ENCODE data around the gene CARD11. TPM values are rescaled to one million over a fixed set of nuclear protein-coding genes. Genes with fewer than 3 reads are reported as not detected.

Gene CARD11
- total and polyA plus RNA-seq, 2 of the 13 experiments (the other 11 are each of a cell fraction or from before 2014, with no cell fraction given): 0.04 TPM; not detected in 1

DNA sequence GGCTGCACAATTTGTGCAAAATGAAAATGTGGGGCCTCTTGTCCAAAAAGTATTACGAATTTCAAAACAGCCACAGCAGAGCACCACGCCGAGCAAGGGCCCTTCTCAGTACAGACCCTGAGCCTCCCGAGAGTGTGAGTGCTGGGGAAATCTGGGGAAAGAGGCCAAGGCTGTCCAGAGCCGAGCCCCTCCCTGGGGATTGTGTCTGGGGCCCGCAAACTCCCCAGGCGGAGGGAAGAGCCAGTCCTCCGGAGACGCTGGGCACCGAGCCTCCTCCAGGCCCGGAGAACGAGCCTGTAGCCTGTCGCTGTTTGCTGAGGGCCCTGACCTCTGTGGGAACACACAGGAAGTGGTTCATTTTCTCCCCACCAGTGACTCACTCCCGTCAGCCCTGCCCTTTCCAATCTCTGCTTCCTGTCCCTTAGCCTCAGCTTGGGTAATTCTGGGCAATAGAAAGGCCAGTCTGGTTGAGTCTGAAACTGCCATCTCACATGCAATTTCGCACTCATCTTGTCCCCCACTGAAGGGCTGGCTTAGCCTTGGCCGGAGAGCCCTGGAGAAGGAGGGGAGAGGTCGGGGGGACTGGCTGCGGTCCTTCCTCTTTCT, 180.1 kb downstream of the CARD11 start (continued):
- no peak for TF ChIP-seq ZNF660 (CRISPR knock-in tag; IDR thresholded peaks at IDR 0.05; ENCODE audit: borderline replicate concordance, low read depth)
- peak; percentile 39; the same call in 1 of the 2 replicates for TF ChIP-seq SMAD3 (CRISPR knock-in tag; IDR thresholded peaks at IDR 0.05)
- no peak for TF ChIP-seq BORCS8-MEF2B (CRISPR knock-in tag; IDR thresholded peaks at IDR 0.05)
- no peak for TF ChIP-seq SRSF4 (IDR thresholded peaks at IDR 0.05; ENCODE audit: low read depth, low read length, poor library complexity, severe bottlenecking)
- peak; percentile 25; the same call in 1 of the 2 replicates for TF ChIP-seq ZNF816 (CRISPR knock-in tag; IDR thresholded peaks at IDR 0.05; ENCODE audit: borderline replicate concordance)
- peak; percentile 88; the same call in 1 of the 2 replicates for TF ChIP-seq ELF4 (CRISPR knock-in tag; IDR thresholded peaks at IDR 0.05; ENCODE audit: borderline replicate concordance)
- TF ChIP-seq PATZ1 (CRISPR knock-in tag; IDR thresholded peaks at IDR 0.05): peak; percentile 78
- peak; percentile 49; the same call in 1 of the 2 replicates for TF ChIP-seq RERE (CRISPR knock-in tag; IDR thresholded peaks at IDR 0.05; ENCODE audit: low read depth)
- TF ChIP-seq GABPB1 (CRISPR knock-in tag; IDR thresholded peaks at IDR 0.05): peak; percentile 95
- TF ChIP-seq, protein P1, sequence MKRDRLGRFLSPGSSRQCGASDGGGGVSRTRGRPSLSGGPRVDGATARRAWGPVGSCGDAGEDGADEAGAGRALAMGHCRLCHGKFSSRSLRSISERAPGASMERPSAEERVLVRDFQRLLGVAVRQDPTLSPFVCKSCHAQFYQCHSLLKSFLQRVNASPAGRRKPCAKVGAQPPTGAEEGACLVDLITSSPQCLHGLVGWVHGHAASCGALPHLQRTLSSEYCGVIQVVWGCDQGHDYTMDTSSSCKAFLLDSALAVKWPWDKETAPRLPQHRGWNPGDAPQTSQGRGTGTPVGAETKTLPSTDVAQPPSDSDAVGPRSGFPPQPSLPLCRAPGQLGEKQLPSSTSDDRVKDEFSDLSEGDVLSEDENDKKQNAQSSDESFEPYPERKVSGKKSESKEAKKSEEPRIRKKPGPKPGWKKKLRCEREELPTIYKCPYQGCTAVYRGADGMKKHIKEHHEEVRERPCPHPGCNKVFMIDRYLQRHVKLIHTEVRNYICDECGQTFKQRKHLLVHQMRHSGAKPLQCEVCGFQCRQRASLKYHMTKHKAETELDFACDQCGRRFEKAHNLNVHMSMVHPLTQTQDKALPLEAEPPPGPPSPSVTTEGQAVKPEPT (CRISPR knock-in tag; IDR thresholded peaks at IDR 0.05; ENCODE audit: low read depth): no peak
- no peak for TF ChIP-seq ZBTB1 (CRISPR knock-in tag; IDR thresholded peaks at IDR 0.05; ENCODE audit: borderline replicate concordance)
- no peak for TF ChIP-seq THYN1 (CRISPR knock-in tag; IDR thresholded peaks at IDR 0.05; ENCODE audit: borderline replicate concordance, low read depth)
- TF ChIP-seq, protein P2, sequence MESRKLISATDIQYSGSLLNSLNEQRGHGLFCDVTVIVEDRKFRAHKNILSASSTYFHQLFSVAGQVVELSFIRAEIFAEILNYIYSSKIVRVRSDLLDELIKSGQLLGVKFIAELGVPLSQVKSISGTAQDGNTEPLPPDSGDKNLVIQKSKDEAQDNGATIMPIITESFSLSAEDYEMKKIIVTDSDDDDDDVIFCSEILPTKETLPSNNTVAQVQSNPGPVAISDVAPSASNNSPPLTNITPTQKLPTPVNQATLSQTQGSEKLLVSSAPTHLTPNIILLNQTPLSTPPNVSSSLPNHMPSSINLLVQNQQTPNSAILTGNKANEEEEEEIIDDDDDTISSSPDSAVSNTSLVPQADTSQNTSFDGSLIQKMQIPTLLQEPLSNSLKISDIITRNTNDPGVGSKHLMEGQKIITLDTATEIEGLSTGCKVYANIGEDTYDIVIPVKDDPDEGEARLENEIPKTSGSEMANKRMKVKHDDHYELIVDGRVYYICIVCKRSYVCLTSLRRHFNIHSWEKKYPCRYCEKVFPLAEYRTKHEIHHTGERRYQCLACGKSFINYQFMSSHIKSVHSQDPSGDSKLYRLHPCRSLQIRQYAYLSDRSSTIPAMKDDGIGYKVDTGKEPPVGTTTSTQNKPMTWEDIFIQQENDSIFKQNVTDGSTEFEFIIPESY (CRISPR knock-in tag; IDR thresholded peaks at IDR 0.05): no peak
